Fibroblast of villous mesenchyme (primary cell): ENCODE measurements around the gene PSME2. TPM values are rescaled to one million over a fixed set of nuclear protein-coding genes. Genes with fewer than 3 reads are reported as not detected.

Source experiments
- DNase-seq: peaks from one replicate; pipeline ENCODE4 v3.0.0-alpha.2; 2010; ENCODE audit warnings: low read depth
- H3K4me3 ChIP-seq: 2 replicates; pipeline ENCODE4 v1.5.1; 2011; ENCODE audit warnings: low read depth, mild to moderate bottlenecking, low read length
- CTCF ChIP-seq: IDR thresholded peaks from 2 replicates; pipeline ENCODE4 v1.5.1; 2012; ENCODE audit warnings: low read depth, mild to moderate bottlenecking, low read length; ENCODE audit not compliant: insufficient read depth
- total RNA-seq: library from RNA; depleted of rRNA; stranded (reverse); fragments of >200 nt; gene quantifications from 2 replicates; pipeline ENCODE4 v1.2.3, GENCODE V29; 2012

Gene PSME2
- total RNA-seq = 141 and 151 TPM in 2 replicates

DNA sequence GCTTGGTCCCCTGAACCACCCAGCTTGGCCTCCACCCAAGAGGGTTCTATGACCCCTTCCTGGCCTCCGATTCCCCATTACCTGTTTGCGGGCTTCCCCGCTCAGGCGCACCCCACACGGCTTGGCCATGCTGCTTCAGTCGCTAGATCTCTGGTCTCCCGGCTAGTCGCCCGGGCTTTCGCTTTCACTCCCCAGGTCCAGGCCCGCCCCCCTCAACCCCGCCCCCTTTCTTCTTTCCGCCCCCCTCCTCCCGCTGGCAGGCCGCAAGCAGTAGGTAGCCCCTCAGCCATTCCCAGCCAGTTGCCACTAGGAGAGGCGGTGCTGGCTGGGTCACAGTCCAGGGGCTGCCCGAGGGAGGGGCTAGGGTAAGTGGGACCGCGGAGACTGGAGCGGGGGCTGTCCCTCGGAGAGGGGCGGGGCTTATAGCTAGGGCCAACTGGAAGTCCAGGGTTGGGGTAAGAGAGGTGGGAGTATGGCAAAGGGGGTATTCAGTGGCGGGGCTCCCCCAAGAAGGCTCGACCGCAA is at the start of gene PSME2:
PSME2 (minus strand) TSS at position 158 of the 525 bp plus-strand sequence; CDS start at position 129, 29 bp downstream.
- H3K4me3 ChIP-seq = peak within 1 kb of the TSS; percentile 87
- TF ChIP-seq CTCF = no peak
- peak; percentile 98 for DNase-seq

DNA sequence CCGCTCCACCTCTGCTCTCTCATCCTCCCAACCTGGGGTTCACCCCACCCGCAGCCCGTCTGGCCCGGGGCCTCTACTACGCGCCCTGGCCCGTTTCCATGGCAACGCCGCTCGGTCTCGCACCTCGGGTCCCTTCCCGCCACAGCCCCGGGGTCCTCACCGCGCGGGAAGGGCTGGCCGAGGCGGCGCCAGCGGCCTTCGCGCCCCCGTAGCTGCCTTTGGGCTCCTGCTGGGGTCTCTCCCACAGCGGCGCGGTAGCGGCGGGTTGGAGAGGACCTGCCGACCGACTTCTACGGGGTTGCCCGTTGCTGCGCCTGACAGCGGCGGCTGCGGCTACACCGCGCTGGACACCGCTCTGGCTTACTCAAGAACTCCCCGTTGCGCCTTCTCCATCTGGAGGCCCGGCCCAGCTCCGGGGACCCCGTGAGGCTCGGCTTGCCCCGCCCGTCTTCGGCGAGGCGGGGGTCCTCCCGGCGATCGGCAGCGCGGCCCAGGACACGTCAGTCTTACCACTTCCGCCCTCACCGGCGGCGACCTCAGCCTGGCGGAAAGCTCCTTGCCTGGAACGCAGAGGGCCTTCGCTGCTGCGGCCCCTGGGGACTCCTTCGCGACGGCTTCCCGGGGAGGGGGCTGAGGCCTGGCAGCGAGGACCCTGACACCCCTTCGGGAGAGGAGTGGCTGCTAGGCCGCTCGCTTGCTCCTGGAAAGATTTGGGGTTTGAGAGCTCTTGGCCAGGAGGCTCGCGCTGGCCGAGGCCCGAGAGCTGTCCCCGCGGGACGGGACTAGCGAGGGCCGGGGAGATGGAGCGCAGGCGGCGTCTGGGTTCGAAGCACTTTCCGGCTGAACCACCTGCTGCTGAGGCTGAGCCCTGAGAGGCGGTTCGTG is 49.0 kb upstream of the PSME2 start, which contains the start of gene TM9SF1:
TM9SF1 (minus strand) TSS at position 256 of the 885 bp plus-strand sequence. CDS start 422 bp downstream, outside the sequence.
- peak; percentile 91 for DNase-seq
- H3K4me3 ChIP-seq = peak within 1 kb of the TSS; percentile 84
- no peak for TF ChIP-seq CTCF

GRCh38 chr14:24194873-24195185 is 48.4 kb upstream of the PSME2 start:
- no peak for TF ChIP-seq CTCF
- H3K4me3 ChIP-seq = peak overlapping the region; percentile 84
- DNase-seq = no peak

GRCh38 chr14:24194186-24194872 is 47.9 kb upstream of the PSME2 start:
- peak overlapping the region; percentile 84 for H3K4me3 ChIP-seq
- no peak for DNase-seq
- no peak for TF ChIP-seq CTCF

GRCh38 chr14:24192933-24193332 is 46.5 kb upstream of the PSME2 start:
- no peak for TF ChIP-seq CTCF
- no peak overlapping the region for H3K4me3 ChIP-seq
- no peak for DNase-seq

GRCh38 chr14:24190416-24190815 is 44.0 kb upstream of the PSME2 start:
- no peak overlapping the region for H3K4me3 ChIP-seq
- DNase-seq = no peak
- TF ChIP-seq CTCF = no peak
